Measurements from ENCODE around the gene AHCYL1. TPM values are rescaled to one million over a fixed set of nuclear protein-coding genes. Genes with fewer than 3 reads are reported as not detected.

AHCYL1 gene
- polyA plus RNA-seq, 1 donor (not counting 4 experiments of a cell fraction or from before 2014, with no cell fraction given), result 64.8 TPM

DNA sequence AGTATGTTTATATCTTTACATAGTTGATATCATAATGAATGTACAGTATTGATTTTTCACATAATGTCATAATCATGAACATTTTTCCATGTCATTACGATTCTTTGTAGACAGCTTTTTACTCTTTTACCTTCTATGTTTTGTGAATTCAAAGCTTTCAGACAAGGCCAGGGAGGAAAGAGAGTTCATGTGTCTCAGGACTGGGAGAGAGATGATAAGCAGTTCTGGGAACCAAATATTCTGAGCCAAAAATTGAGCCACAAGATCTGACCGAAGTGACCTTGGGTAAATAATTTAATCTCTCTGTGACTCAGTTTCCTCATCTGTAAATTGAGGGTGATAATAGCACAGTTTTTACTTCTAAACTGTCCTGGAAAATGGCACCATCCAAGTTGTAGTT lies 42.1 kb upstream of the AHCYL1 start:
- H3K36me3 ChIP-seq (ENCODE audit: control insufficient read depth in 2 of 2, extremely low read depth in 1 of 2, insufficient read depth in 2 of 2, low read length in 2 of 2), result no peaks in the 10 kb centered on the region
- H3K9ac ChIP-seq (ENCODE audit: control insufficient read depth, extremely low read depth, insufficient read depth, low read length), result no peak overlapping the region
- no peak for TF ChIP-seq EZH2 (IDR thresholded peaks at IDR 0.05; ENCODE audit: low read length)
- TF ChIP-seq, protein P1, sequence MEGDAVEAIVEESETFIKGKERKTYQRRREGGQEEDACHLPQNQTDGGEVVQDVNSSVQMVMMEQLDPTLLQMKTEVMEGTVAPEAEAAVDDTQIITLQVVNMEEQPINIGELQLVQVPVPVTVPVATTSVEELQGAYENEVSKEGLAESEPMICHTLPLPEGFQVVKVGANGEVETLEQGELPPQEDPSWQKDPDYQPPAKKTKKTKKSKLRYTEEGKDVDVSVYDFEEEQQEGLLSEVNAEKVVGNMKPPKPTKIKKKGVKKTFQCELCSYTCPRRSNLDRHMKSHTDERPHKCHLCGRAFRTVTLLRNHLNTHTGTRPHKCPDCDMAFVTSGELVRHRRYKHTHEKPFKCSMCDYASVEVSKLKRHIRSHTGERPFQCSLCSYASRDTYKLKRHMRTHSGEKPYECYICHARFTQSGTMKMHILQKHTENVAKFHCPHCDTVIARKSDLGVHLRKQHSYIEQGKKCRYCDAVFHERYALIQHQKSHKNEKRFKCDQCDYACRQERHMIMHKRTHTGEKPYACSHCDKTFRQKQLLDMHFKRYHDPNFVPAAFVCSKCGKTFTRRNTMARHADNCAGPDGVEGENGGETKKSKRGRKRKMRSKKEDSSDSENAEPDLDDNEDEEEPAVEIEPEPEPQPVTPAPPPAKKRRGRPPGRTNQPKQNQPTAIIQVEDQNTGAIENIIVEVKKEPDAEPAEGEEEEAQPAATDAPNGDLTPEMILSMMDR (optimal IDR thresholded peaks at IDR 0.05 in 1 of 3, IDR thresholded peaks at IDR 0.05 in 1 of 3, conservative IDR thresholded peaks at IDR 0.05 in 1 of 3; ENCODE audit: extremely low read depth in 1 of 3, insufficient read depth in 2 of 3, low read length in 3 of 3), result no peak
- dilution Hi-C loops (cut with MboI; ENCODE audit: extremely low pct_ligation_motif_present, low sequenced_read_pairs), result no loop called here
- no peak overlapping the region for H3K4me3 ChIP-seq (ENCODE audit: control insufficient read depth in 2 of 3, extremely low read depth in 1 of 3, insufficient read depth in 2 of 3, low read depth in 1 of 3, low read length in 3 of 3)
- no peak overlapping the region for H2AFZ ChIP-seq (ENCODE audit: control insufficient read depth, low read length)
- no peak overlapping the region for H3K4me2 ChIP-seq (ENCODE audit: control insufficient read depth, extremely low read depth, insufficient read depth, low read depth, low read length)
- DNase-seq (ENCODE audit: low read depth, low spot score) (no peak), FAIRE-seq (no peak)
- H3K27ac ChIP-seq (ENCODE audit: control insufficient read depth, insufficient read depth, low read length), result no peak overlapping the region
- no peaks in the 10 kb centered on the region for H3K4me1 ChIP-seq (ENCODE audit: control insufficient read depth, extremely low read depth, insufficient read depth, low read length)
- H3K9me3 ChIP-seq (ENCODE audit: control insufficient read depth, low read depth, low read length), result no peaks in the 10 kb centered on the region
- H4K20me1 ChIP-seq (ENCODE audit: control insufficient read depth, extremely low read depth, insufficient read depth, low read length), result no peaks in the 10 kb centered on the region
- no peaks in the 10 kb centered on the region for H3K27me3 ChIP-seq (ENCODE audit: control insufficient read depth, extremely low read depth, insufficient read depth, low read length)
- no peaks in the 10 kb centered on the region for H3K79me2 ChIP-seq (ENCODE audit: control insufficient read depth, insufficient read depth, low read length)
- no peaks in the 10 kb centered on the region for H3K9me1 ChIP-seq (ENCODE audit: control insufficient read depth, extremely low read depth, insufficient read depth, low read length)

DNA sequence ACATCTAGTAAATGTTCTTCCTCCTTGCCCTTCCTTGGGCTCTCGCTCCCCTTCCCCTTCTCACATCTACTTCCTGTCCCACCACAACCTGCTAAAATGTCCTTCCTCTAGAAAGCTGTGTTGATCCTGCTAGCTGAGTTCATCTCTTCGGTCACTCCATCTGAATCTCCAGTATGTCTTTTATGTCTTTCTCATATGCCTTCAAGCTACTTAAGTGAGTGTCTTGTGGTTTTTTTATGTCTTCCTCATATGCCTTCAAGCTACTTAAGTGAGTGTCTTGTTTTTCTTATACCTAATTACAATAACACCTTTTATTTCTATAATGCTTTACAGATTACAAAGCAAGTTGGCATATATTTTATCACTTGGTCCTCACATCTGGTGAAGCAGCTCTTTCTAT lies 40.0 kb upstream of the AHCYL1 start:
- peak; percentile 55 for FAIRE-seq
- no peak for DNase-seq (ENCODE audit: low read depth, low spot score)
- Histone ChIP-seq H3K9ac (ENCODE audit: control insufficient read depth, extremely low read depth, insufficient read depth, low read length) (no peak overlapping the region), H3K4me1 (ENCODE audit: control insufficient read depth, extremely low read depth, insufficient read depth, low read length) (no peaks in the 10 kb centered on the region), H3K9me1 (ENCODE audit: control insufficient read depth, extremely low read depth, insufficient read depth, low read length) (no peaks in the 10 kb centered on the region), H3K4me2 (ENCODE audit: control insufficient read depth, extremely low read depth, insufficient read depth, low read depth, low read length) (no peak overlapping the region), H3K27ac (ENCODE audit: control insufficient read depth, insufficient read depth, low read length) (no peak overlapping the region), H2AFZ (ENCODE audit: control insufficient read depth, low read length) (no peak overlapping the region), H3K9me3 (ENCODE audit: control insufficient read depth, low read depth, low read length) (no peaks in the 10 kb centered on the region), H3K4me3 (ENCODE audit: control insufficient read depth in 2 of 3, extremely low read depth in 1 of 3, insufficient read depth in 2 of 3, low read depth in 1 of 3, low read length in 3 of 3) (no peak overlapping the region), H3K27me3 (ENCODE audit: control insufficient read depth, extremely low read depth, insufficient read depth, low read length) (no peaks in the 10 kb centered on the region), H3K79me2 (ENCODE audit: control insufficient read depth, insufficient read depth, low read length) (no peaks in the 10 kb centered on the region), H3K36me3 (ENCODE audit: control insufficient read depth in 2 of 2, extremely low read depth in 1 of 2, insufficient read depth in 2 of 2, low read length in 2 of 2) (no peaks in the 10 kb centered on the region), H4K20me1 (ENCODE audit: control insufficient read depth, extremely low read depth, insufficient read depth, low read length) (no peaks in the 10 kb centered on the region)
- no peak for TF ChIP-seq EZH2 (IDR thresholded peaks at IDR 0.05; ENCODE audit: low read length)
- TF ChIP-seq, protein P1 (optimal IDR thresholded peaks at IDR 0.05 in 1 of 3, IDR thresholded peaks at IDR 0.05 in 1 of 3, conservative IDR thresholded peaks at IDR 0.05 in 1 of 3; ENCODE audit: extremely low read depth in 1 of 3, insufficient read depth in 2 of 3, low read length in 3 of 3), result no peak
- dilution Hi-C loops (cut with MboI; ENCODE audit: extremely low pct_ligation_motif_present, low sequenced_read_pairs), result no loop called here
